HepG2 (cell line): ENCODE data around the gene FNDC3B. TPM values are rescaled to one million over a fixed set of nuclear protein-coding genes. Genes with fewer than 3 reads are reported as not detected.

ENCODE experiments used
- HNF4G ChIP-seq, 2 experiments: sonication (generic) in 1 of 2; formaldehyde crosslinking in 1 of 2; IDR thresholded peaks; 2 replicates each; pipeline versions ENCODE4 v1.4.0 to v1.6.1; 2011 to 2020; ENCODE audit warnings: borderline replicate concordance in 2 of 2, low read depth in 2 of 2, mild to moderate bottlenecking in 2 of 2, low read length in 1 of 2, missing genetic modification reagents in 1 of 2, moderate library complexity in 1 of 2
- KDM4B ChIP-seq: sonication (generic); formaldehyde crosslinking; IDR thresholded peaks from 2 replicates; pipeline ENCODE4 v1.4.0; 2020; ENCODE audit warnings: missing genetic modification reagents
- RBM22 ChIP-seq: fragments of 200-400 bp; formaldehyde crosslinking; optimal IDR thresholded peaks from 2 replicates; pipeline ENCODE3; 2017; ENCODE audit warnings: mild to moderate bottlenecking, low read length, moderate library complexity
- SALL1 ChIP-seq: sonication (generic); formaldehyde crosslinking; IDR thresholded peaks from 2 replicates; pipeline ENCODE4 v1.8.0; 2022; ENCODE audit warnings: mild to moderate bottlenecking, missing genetic modification reagents
- SP4 ChIP-seq: sonication (generic); formaldehyde crosslinking; IDR thresholded peaks from 2 replicates; pipeline ENCODE4 v1.8.1; 2023; ENCODE audit warnings: mild to moderate bottlenecking, missing genetic modification reagents
- ZNF260 ChIP-seq: sonication (generic); formaldehyde crosslinking; IDR thresholded peaks from 2 replicates; pipeline ENCODE4 v1.4.0; 2020; ENCODE audit warnings: missing genetic modification reagents, low read depth, mild to moderate bottlenecking, borderline replicate concordance
- ZNF546 ChIP-seq: sonication (generic); formaldehyde crosslinking; conservative IDR thresholded peaks from 2 replicates; pipeline ENCODE4 v1.8.1; 2023; ENCODE audit warnings: mild to moderate bottlenecking, missing genetic modification reagents
- ZNF781 ChIP-seq: sonication (generic); formaldehyde crosslinking; IDR thresholded peaks from 2 replicates; pipeline ENCODE4 v1.5.1; 2020; ENCODE audit warnings: borderline replicate concordance, mild to moderate bottlenecking, missing genetic modification reagents; ENCODE audit errors: not compliant biosample characterization
- ZNF883 ChIP-seq: sonication (generic); formaldehyde crosslinking; IDR thresholded peaks from 2 replicates; pipeline ENCODE4 v1.5.1; 2020; ENCODE audit warnings: mild to moderate bottlenecking, missing genetic modification reagents; ENCODE audit errors: not compliant biosample characterization
- polyA plus RNA-seq, 8 experiments: library from polyadenylated mRNA; depleted of rRNA in 3 of 8; stranded (reverse) in 7 of 8; unstranded in 1 of 8; fragments of >200 nt; fragmentation: Illumina TruSeq in 4 of 8; extraction: Trizol in 4 of 8; gene quantifications; 2 replicates each; pipeline versions ENCODE4 v1.2.1 to v1.2.3, GENCODE V29; 2011 to 2016; ENCODE audit warnings: low read depth in 4 of 8, missing spikeins in 1 of 8, mixed read lengths in 1 of 8; ENCODE audit not compliant: insufficient read depth in 1 of 8
- total RNA-seq, 5 experiments: library from RNA; depleted of rRNA; stranded (reverse); fragments of >200 nt; fragmentation: Illumina TruSeq; extraction: Trizol; gene quantifications; 2 replicates each; pipeline ENCODE4 v1.2.3, GENCODE V29; 2016; ENCODE audit warnings: low read depth in 1 of 5
- TF ChIP-seq, protein P1 (sequence below), 2 experiments: sonication (generic) in 1 of 2; formaldehyde crosslinking in 1 of 2; IDR thresholded peaks; 2 replicates each; pipeline versions ENCODE4 v1.5.1 to v1.6.1; 2011 to 2020; ENCODE audit warnings: borderline replicate concordance in 1 of 2, low read depth in 1 of 2, low read length in 1 of 2, mild to moderate bottlenecking in 1 of 2, missing genetic modification reagents in 1 of 2, moderate library complexity in 1 of 2
- TF ChIP-seq, protein P2 (sequence below): sonication (generic); formaldehyde crosslinking; IDR thresholded peaks from 2 replicates; pipeline ENCODE4 v1.5.1; 2020; ENCODE audit warnings: missing genetic modification reagents, mild to moderate bottlenecking, borderline replicate concordance
- TF ChIP-seq, protein P3 (sequence below): sonication (generic); formaldehyde crosslinking; IDR thresholded peaks from 2 replicates; pipeline ENCODE4 v1.4.0; 2020; ENCODE audit warnings: missing genetic modification reagents
- TF ChIP-seq, protein P4 (sequence below): IDR thresholded peaks from 2 replicates; pipeline ENCODE4 v1.6.1; 2012; ENCODE audit warnings: low read depth, low read length, improper control_type of control experiment
- TF ChIP-seq, protein P5 (sequence below): sonication (generic); formaldehyde crosslinking; IDR thresholded peaks from 2 replicates; pipeline ENCODE4 v1.4.0; 2020; ENCODE audit warnings: missing genetic modification reagents
- TF ChIP-seq, protein P6 (sequence below): sonication (generic); formaldehyde crosslinking; IDR thresholded peaks from 2 replicates; pipeline ENCODE4 v1.9.0; 2021; ENCODE audit warnings: missing genetic modification reagents, mild to moderate bottlenecking, borderline replicate concordance
- TF ChIP-seq, protein P7 (sequence below): sonication (generic); formaldehyde crosslinking; IDR thresholded peaks from 2 replicates; pipeline ENCODE4 v1.8.1; 2023; ENCODE audit warnings: mild to moderate bottlenecking, missing genetic modification reagents

Gene FNDC3B
- total and polyA plus RNA-seq, 2 of the 13 experiments (the other 11 are each of a cell fraction or from before 2014, with no cell fraction given), result 74.8 to 103 TPM

DNA sequence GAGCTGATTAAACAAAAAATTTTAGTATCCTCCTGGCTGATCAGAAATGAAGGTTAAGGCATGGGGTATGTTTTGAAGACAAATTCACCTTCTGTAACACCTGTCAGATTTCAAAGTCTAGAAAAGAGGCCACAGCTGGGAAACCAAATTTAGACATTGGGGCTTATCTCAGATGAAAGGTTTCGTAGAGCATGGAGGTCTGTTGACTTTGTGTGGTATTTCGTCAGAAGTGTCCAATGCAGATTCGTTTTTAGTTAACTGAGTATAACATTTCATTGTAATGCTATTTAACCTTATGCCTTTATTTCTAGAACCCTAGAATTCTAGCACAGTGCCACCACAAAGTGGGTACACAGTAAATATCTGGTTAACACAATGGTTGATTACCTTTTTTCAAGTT, 61.7 kb downstream of the FNDC3B start (continued):
- TF ChIP-seq ZNF781 (CRISPR knock-in tag), result no peak
- peak; percentile 82; the same call in 1 of the 2 replicates for TF ChIP-seq SALL1 (CRISPR knock-in tag)
- no peak for TF ChIP-seq ZNF260 (CRISPR knock-in tag)
- TF ChIP-seq, protein P1, sequence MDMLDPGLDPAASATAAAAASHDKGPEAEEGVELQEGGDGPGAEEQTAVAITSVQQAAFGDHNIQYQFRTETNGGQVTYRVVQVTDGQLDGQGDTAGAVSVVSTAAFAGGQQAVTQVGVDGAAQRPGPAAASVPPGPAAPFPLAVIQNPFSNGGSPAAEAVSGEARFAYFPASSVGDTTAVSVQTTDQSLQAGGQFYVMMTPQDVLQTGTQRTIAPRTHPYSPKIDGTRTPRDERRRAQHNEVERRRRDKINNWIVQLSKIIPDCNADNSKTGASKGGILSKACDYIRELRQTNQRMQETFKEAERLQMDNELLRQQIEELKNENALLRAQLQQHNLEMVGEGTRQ (IDR thresholded peaks at IDR 0.05; ENCODE audit: low read depth, low read length), result no peak
- TF ChIP-seq, protein P1 (CRISPR knock-in tag; IDR thresholded peaks at IDR 0.05; ENCODE audit: borderline replicate concordance), result peak; percentile 37; the same call in 1 of the 2 replicates
- no peak for TF ChIP-seq SP4
- TF ChIP-seq RBM22, result peak; percentile 97
- peak; percentile 76; the same call in 1 of the 2 replicates for TF ChIP-seq HNF4G (IDR thresholded peaks at IDR 0.05; ENCODE audit: borderline replicate concordance, low read depth, low read length)
- no peak for TF ChIP-seq HNF4G (CRISPR knock-in tag; IDR thresholded peaks at IDR 0.05; ENCODE audit: borderline replicate concordance, low read depth)
- TF ChIP-seq, protein P2, sequence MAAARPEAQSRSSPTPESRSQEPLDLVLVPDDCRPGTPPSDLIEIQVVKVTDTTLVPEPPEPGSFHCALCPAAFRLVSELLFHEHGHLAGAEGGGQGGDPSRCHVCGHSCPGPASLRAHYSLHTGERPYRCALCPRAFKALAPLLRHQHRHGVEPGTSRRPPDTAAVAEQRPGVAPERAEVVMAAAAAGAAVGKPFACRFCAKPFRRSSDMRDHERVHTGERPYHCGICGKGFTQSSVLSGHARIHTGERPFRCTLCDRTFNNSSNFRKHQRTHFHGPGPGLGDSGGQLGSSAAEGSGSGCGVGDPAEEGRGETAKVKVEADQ (CRISPR knock-in tag), result no peak
- TF ChIP-seq KDM4B (CRISPR knock-in tag), result peak; percentile 53; the same call in 1 of the 2 replicates
- TF ChIP-seq, protein P3, sequence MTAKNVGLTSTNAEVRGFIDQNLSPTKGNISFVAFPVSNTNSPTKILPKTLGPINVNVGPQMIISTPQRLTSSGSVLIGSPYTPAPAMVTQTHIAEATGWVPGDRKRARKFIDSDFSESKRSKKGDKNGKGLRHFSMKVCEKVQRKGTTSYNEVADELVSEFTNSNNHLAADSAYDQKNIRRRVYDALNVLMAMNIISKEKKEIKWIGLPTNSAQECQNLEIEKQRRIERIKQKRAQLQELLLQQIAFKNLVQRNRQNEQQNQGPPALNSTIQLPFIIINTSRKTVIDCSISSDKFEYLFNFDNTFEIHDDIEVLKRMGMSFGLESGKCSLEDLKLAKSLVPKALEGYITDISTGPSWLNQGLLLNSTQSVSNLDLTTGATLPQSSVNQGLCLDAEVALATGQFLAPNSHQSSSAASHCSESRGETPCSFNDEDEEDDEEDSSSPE (CRISPR knock-in tag), result 0 out of 2 replicates have a peak, but pooled peaks have one; percentile 23
- TF ChIP-seq, protein P4, sequence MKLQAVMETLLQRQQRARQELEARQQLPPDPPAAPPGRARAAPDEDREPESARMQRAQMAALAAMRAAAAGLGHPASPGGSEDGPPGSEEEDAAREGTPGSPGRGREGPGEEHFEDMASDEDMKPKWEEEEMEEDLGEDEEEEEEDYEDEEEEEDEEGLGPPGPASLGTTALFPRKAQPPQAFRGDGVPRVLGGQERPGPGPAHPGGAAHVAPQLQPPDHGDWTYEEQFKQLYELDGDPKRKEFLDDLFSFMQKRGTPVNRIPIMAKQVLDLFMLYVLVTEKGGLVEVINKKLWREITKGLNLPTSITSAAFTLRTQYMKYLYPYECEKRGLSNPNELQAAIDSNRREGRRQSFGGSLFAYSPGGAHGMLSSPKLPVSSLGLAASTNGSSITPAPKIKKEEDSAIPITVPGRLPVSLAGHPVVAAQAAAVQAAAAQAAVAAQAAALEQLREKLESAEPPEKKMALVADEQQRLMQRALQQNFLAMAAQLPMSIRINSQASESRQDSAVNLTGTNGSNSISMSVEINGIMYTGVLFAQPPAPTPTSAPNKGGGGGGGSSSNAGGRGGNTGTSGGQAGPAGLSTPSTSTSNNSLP, result peak; percentile 50
- TF ChIP-seq ZNF546 (CRISPR knock-in tag), result no peak
- TF ChIP-seq, protein P5, sequence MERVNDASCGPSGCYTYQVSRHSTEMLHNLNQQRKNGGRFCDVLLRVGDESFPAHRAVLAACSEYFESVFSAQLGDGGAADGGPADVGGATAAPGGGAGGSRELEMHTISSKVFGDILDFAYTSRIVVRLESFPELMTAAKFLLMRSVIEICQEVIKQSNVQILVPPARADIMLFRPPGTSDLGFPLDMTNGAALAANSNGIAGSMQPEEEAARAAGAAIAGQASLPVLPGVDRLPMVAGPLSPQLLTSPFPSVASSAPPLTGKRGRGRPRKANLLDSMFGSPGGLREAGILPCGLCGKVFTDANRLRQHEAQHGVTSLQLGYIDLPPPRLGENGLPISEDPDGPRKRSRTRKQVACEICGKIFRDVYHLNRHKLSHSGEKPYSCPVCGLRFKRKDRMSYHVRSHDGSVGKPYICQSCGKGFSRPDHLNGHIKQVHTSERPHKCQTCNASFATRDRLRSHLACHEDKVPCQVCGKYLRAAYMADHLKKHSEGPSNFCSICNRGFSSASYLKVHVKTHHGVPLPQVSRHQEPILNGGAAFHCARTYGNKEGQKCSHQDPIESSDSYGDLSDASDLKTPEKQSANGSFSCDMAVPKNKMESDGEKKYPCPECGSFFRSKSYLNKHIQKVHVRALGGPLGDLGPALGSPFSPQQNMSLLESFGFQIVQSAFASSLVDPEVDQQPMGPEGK (CRISPR knock-in tag), result peak; percentile 65
- TF ChIP-seq ZNF883 (CRISPR knock-in tag), result no peak
- TF ChIP-seq, protein P6, sequence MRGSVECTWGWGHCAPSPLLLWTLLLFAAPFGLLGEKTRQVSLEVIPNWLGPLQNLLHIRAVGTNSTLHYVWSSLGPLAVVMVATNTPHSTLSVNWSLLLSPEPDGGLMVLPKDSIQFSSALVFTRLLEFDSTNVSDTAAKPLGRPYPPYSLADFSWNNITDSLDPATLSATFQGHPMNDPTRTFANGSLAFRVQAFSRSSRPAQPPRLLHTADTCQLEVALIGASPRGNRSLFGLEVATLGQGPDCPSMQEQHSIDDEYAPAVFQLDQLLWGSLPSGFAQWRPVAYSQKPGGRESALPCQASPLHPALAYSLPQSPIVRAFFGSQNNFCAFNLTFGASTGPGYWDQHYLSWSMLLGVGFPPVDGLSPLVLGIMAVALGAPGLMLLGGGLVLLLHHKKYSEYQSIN (CRISPR knock-in tag), result no peak
- TF ChIP-seq, protein P7, sequence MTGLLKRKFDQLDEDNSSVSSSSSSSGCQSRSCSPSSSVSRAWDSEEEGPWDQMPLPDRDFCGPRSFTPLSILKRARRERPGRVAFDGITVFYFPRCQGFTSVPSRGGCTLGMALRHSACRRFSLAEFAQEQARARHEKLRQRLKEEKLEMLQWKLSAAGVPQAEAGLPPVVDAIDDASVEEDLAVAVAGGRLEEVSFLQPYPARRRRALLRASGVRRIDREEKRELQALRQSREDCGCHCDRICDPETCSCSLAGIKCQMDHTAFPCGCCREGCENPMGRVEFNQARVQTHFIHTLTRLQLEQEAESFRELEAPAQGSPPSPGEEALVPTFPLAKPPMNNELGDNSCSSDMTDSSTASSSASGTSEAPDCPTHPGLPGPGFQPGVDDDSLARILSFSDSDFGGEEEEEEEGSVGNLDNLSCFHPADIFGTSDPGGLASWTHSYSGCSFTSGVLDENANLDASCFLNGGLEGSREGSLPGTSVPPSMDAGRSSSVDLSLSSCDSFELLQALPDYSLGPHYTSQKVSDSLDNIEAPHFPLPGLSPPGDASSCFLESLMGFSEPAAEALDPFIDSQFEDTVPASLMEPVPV (CRISPR knock-in tag), result no peak
